CD14-positive monocyte (primary cell): ENCODE measurements around the gene TMOD3. TPM values are rescaled to one million over a fixed set of nuclear protein-coding genes. Genes with fewer than 3 reads are reported as not detected.
A peak's percentile ranks its signal among the peaks of the same experiment; 100 is the strongest.

ENCODE experiments used
- DNase-seq, 3 donors: peaks; one replicate each; pipeline ENCODE4 v3.0.0-alpha.2; 2011 to 2022
- H2AFZ ChIP-seq: 2 replicates; pipeline ENCODE4 v1.6.0; 2012; ENCODE audit warnings: mild to moderate bottlenecking, low read depth, low read length, inconsistent platforms; ENCODE audit not compliant: insufficient read depth, poor library complexity, severe bottlenecking
- H3K27ac ChIP-seq, 2 donors: 1 replicate in 1 of 2; 2 replicates in 1 of 2; pipeline ENCODE4 v1.5.1; 2012 to 2013; ENCODE audit warnings: low read length in 2 of 2, control low read depth in 1 of 2, inconsistent platforms in 1 of 2, low read depth in 1 of 2, mild to moderate bottlenecking in 1 of 2
- H3K27me3 ChIP-seq, 2 donors: one replicate each; pipeline versions ENCODE4 v1.6.0 to v1.6.1; 2011 to 2013; ENCODE audit warnings: low read length in 2 of 2; ENCODE audit not compliant: control insufficient read depth in 2 of 2, insufficient read depth in 2 of 2
- H3K36me3 ChIP-seq, 2 donors: replicated peaks in 1 of 2; 1 replicate in 1 of 2; 2 replicates in 1 of 2; pipeline versions ENCODE4 v1.5.1 to v1.6.1; 2012 to 2013; ENCODE audit warnings: low read length in 2 of 2, control low read depth in 1 of 2, inconsistent platforms in 1 of 2, mild to moderate bottlenecking in 1 of 2; ENCODE audit not compliant: insufficient read depth in 2 of 2, control insufficient read depth in 1 of 2
- H3K4me1 ChIP-seq, 2 donors: 1 replicate in 1 of 2; 2 replicates in 1 of 2; pipeline versions ENCODE4 v1.5.1 to v1.6.1; 2012 to 2013; ENCODE audit warnings: low read length in 2 of 2, control low read depth in 1 of 2, inconsistent platforms in 1 of 2, mild to moderate bottlenecking in 1 of 2, moderate library complexity in 1 of 2; ENCODE audit not compliant: insufficient read depth in 2 of 2, control insufficient read depth in 1 of 2
- H3K4me2 ChIP-seq: replicated peaks from 2 replicates; pipeline ENCODE3; 2012; ENCODE audit warnings: low read length, moderate library complexity, mild to moderate bottlenecking; ENCODE audit not compliant: poor library complexity, severe bottlenecking; ENCODE audit errors: extremely low read depth
- H3K4me3 ChIP-seq, 3 experiments: fragments of 200-600 bp in 1 of 3; sonication (generic) in 1 of 3; replicated peaks in 1 of 3; 1 replicate in 2 of 3; 2 replicates in 1 of 3; pipeline ENCODE4 v1.5.1; 2011 to 2013; ENCODE audit warnings: low read length in 3 of 3, mild to moderate bottlenecking in 3 of 3, control low read depth in 2 of 3, low read depth in 2 of 3, inconsistent platforms in 1 of 3, moderate library complexity in 1 of 3
- H3K79me2 ChIP-seq: 2 replicates; pipeline ENCODE4 v1.6.0; 2012; ENCODE audit warnings: mild to moderate bottlenecking, control low read depth, inconsistent platforms, low read length, moderate library complexity; ENCODE audit not compliant: insufficient read depth
- H3K9ac ChIP-seq: 2 replicates; pipeline ENCODE4 v1.6.0; 2017; ENCODE audit warnings: low read length, mild to moderate bottlenecking; ENCODE audit not compliant: insufficient read depth, poor library complexity, severe bottlenecking
- H3K9me3 ChIP-seq, 2 donors: replicated peaks in 1 of 2; 1 replicate in 1 of 2; 2 replicates in 1 of 2; pipeline versions ENCODE4 v1.5.1 to v1.6.1; 2012 to 2013; ENCODE audit warnings: low read length in 2 of 2, control low read depth in 1 of 2; ENCODE audit not compliant: control insufficient read depth in 1 of 2, insufficient read depth in 1 of 2
- H4K20me1 ChIP-seq: 2 replicates; pipeline ENCODE4 v1.6.0; 2012; ENCODE audit warnings: mild to moderate bottlenecking, low read length, control low read depth, moderate library complexity; ENCODE audit not compliant: insufficient read depth
- H3K27ac Mint-ChIP-seq, 7 donors: one replicate each; pipeline ENCODE4 v1.8.0; 2020; ENCODE audit warnings: mild to moderate bottlenecking in 7 of 7, mixed read lengths in 7 of 7, moderate library complexity in 6 of 7, inconsistent platforms in 2 of 7
- H3K27me3 Mint-ChIP-seq, 3 donors: one replicate each; pipeline ENCODE4 v1.8.0; 2021 to 2022; ENCODE audit warnings: low read depth in 3 of 3, mild to moderate bottlenecking in 3 of 3, mixed read lengths in 3 of 3, moderate library complexity in 3 of 3, inconsistent platforms in 1 of 3
- H3K36me3 Mint-ChIP-seq, 2 donors: one replicate each; pipeline ENCODE4 v1.8.0; 2020; ENCODE audit warnings: mixed read lengths in 2 of 2, inconsistent platforms in 1 of 2, mild to moderate bottlenecking in 1 of 2
- H3K4me1 Mint-ChIP-seq: one replicate; pipeline ENCODE4 v1.8.0; 2020; ENCODE audit warnings: mild to moderate bottlenecking, mixed read lengths
- H3K4me3 Mint-ChIP-seq, 2 donors: one replicate each; pipeline ENCODE4 v1.8.0; 2020; ENCODE audit warnings: mild to moderate bottlenecking in 2 of 2, mixed read lengths in 2 of 2, moderate library complexity in 1 of 2
- H3K9me3 Mint-ChIP-seq, 7 donors: one replicate each; pipeline ENCODE4 v1.8.0; 2020 to 2022; ENCODE audit warnings: mixed read lengths in 7 of 7, mild to moderate bottlenecking in 6 of 7, moderate library complexity in 6 of 7, inconsistent platforms in 2 of 7
- CTCF ChIP-seq: fragments of 200-600 bp; IDR thresholded peaks from one replicate; pipeline ENCODE4 v1.8.0; 2022; ENCODE audit warnings: antibody characterized with exemption, mild to moderate bottlenecking
- WGBS: methylation state at CpG from one replicate; pipeline ENCODE4 v1.1.5; 2013; ENCODE audit warnings: missing lambda C conversion rate; ENCODE audit not compliant: insufficient coverage; 5-methylcytosine and 5-hydroxymethylcytosine counted together
- intact Hi-C, 2 donors: fragments of 100-400 bp; cut with micrococcal nuclease; formaldehyde crosslinking; loops; one replicate each; pipeline versions ENCODE4 v1.15.0 to v1.15.1; 2023
- polyA plus RNA-seq, 3 donors: library from polyadenylated mRNA; depleted of rRNA in 1 of 3; unstranded in 2 of 3; stranded (reverse) in 1 of 3; fragments of 300-500 nt in 2 of 3; fragments of >200 nt in 1 of 3; fragmentation: Illumina TruSeq in 2 of 3; gene quantifications; 1 replicate in 2 of 3; 2 replicates in 1 of 3; pipeline ENCODE4 v1.2.3, GENCODE V29; 2012 to 2021

TMOD3 gene
- polyA plus RNA-seq, 3 donors, result 7.7 to 34.8 (median 27.8) TPM

DNA sequence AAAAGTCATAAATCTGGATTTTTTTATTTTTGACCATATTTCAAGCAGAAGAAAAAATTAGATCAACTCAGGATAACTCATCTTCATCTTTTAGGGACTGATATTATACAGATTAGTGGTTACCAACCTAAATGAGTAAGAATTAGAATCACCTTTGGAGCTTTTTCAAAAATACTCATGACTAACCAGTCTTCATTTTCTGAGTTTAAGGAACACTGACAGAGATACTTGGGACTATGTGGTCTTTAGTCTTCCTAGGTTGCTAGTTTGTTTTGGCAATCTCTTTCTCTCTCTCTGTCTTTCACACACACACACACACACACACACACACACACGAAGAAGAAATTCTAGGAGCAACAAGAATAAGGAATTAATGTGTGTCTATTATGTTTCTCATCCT, 50.1 kb downstream of the TMOD3 start:
- no peak overlapping the region for H2AFZ ChIP-seq
- no peaks in the 10 kb centered on the region for H3K27me3 ChIP-seq
- H3K79me2 ChIP-seq, result peaks cover 31% of the 10 kb centered on the region
- no peak for TF ChIP-seq CTCF
- H3K4me1 Mint-ChIP-seq, result peaks cover 1% of the 10 kb centered on the region
- no peak overlapping the region for H3K4me3 Mint-ChIP-seq
- H3K27ac Mint-ChIP-seq, result peak overlapping the region in 3 of 7 donors; percentile 36 to 72 (median 53)
- WGBS, result no CpG with 5 or more reads among the region's 1 CpG
- H3K9ac ChIP-seq, result no peak overlapping the region
- intact Hi-C loops, result no loop called here
- H3K36me3 ChIP-seq, result peaks cover 23 to 71% of the 10 kb centered on the region in 2 donors
- H3K27me3 Mint-ChIP-seq, result no peaks in the 10 kb centered on the region
- H3K9me3 ChIP-seq, result no peaks in the 10 kb centered on the region
- H3K4me1 ChIP-seq, result no peaks in the 10 kb centered on the region
- peaks cover 44 to 60% of the 10 kb centered on the region in 2 donors for H3K36me3 Mint-ChIP-seq
- peaks cover 64% of the 10 kb centered on the region for H4K20me1 ChIP-seq
- H3K4me2 ChIP-seq, result no peak overlapping the region
- no peak overlapping the region for H3K4me3 ChIP-seq
- no peaks in the 10 kb centered on the region for H3K9me3 Mint-ChIP-seq
- no peak for DNase-seq
- H3K27ac ChIP-seq, result no peak overlapping the region

GRCh38 chr15:51883271-51883837, 53.9 kb downstream of the TMOD3 start:
- no peaks in the 10 kb centered on the region for H3K4me1 Mint-ChIP-seq
- intact Hi-C loops, result no loop called here
- Histone ChIP-seq H3K9me3 (no peaks in the 10 kb centered on the region), H3K9ac (no peak overlapping the region), H3K27ac (no peak overlapping the region), H3K36me3 (peaks cover 2 to 53% of the 10 kb centered on the region in 2 donors), H4K20me1 (peaks cover 69% of the 10 kb centered on the region), H3K79me2 (peaks cover 32% of the 10 kb centered on the region), H3K4me2 (no peak overlapping the region), H3K27me3 (no peaks in the 10 kb centered on the region), H3K4me1 (no peaks in the 10 kb centered on the region), H2AFZ (no peak overlapping the region), H3K4me3 (no peak overlapping the region)
- H3K9me3 Mint-ChIP-seq, result peaks cover 0 to 3% (median 0%) of the 10 kb centered on the region in 7 donors
- no CpG with 5 or more reads among the region's 2 CpGs for WGBS
- DNase-seq, result no peak
- H3K27me3 Mint-ChIP-seq, result no peaks in the 10 kb centered on the region
- H3K36me3 Mint-ChIP-seq, result peaks cover 26 to 41% of the 10 kb centered on the region in 2 donors
- no peak overlapping the region for H3K4me3 Mint-ChIP-seq
- H3K27ac Mint-ChIP-seq, result no peak overlapping the region
- TF ChIP-seq CTCF, result no peak
